Stromal cell of bone marrow (primary cell): Measurements from ENCODE around the gene CFAP73.
"Not testable (repeated sequence)": the region's sequence is repeated elsewhere in the genome, so short reads cannot be mapped to it uniquely, and the experiment has no call there.

Experiments
- DNase-seq: peaks from one replicate; pipeline ENCODE4 v3.0.0-alpha.2; 2012; ENCODE audit warnings: low read depth

Gene CFAP73

GRCh38 chr12:113190761-113191160, 41.2 kb downstream of the CFAP73 start:
- no peak for DNase-seq

GRCh38 chr12:113191227-113191626, 41.7 kb downstream of the CFAP73 start:
- no peak for DNase-seq

GRCh38 chr12:113194971-113195391, 45.5 kb downstream of the CFAP73 start:
- DNase-seq: no peak

GRCh38 chr12:113195598-113195997, 46.1 kb downstream of the CFAP73 start:
- DNase-seq: no peak

GRCh38 chr12:113196582-113196981, 47.1 kb downstream of the CFAP73 start:
- DNase-seq: no peak

GRCh38 chr12:113196990-113197389, 47.5 kb downstream of the CFAP73 start:
- peak; percentile 74 for DNase-seq

- no peak for DNase-seq
Observed at GRCh38 chr12:113197518-113198077, 48.1 kb downstream of the CFAP73 start.

- DNase-seq: no peak
Observed at GRCh38 chr12:113198296-113198695, 48.8 kb downstream of the CFAP73 start.

- no peak for DNase-seq
Observed at GRCh38 chr12:113200021-113200797, 50.7 kb downstream of the CFAP73 start.

- DNase-seq: no peak
Observed at GRCh38 chr12:113201187-113202177, 52.0 kb downstream of the CFAP73 start.

- DNase-seq: no peak
Observed at GRCh38 chr12:113202300-113203075, 53.0 kb downstream of the CFAP73 start.

GRCh38 chr12:113203852-113204760, 54.6 kb downstream of the CFAP73 start:
- no peak for DNase-seq

- no peak for DNase-seq
Observed at GRCh38 chr12:113204804-113205203, 55.3 kb downstream of the CFAP73 start.

GRCh38 chr12:113206802-113207201, 57.3 kb downstream of the CFAP73 start:
- not testable (repeated sequence) for DNase-seq

GRCh38 chr12:113207613-113208040, 58.1 kb downstream of the CFAP73 start:
- DNase-seq: no peak

GRCh38 chr12:113208041-113208934, 58.8 kb downstream of the CFAP73 start:
- DNase-seq: no peak
